Epithelial cell of esophagus (primary cell): ENCODE results near the gene HOXC5.
A peak's percentile ranks its signal among the peaks of the same experiment; 100 is the strongest.

Source experiments
- DNase-seq: peaks from one replicate; pipeline ENCODE4 v3.0.0; 2010; ENCODE audit warnings: low read depth
- H3K4me3 ChIP-seq: 2 replicates; pipeline ENCODE4 v1.5.1; 2011; ENCODE audit warnings: mild to moderate bottlenecking, low read length, control low read depth
- CTCF ChIP-seq: IDR thresholded peaks from 2 replicates; pipeline ENCODE4 v1.5.1; 2011; ENCODE audit warnings: low read depth, mild to moderate bottlenecking, low read length, control low read depth, inconsistent platforms; ENCODE audit not compliant: insufficient read depth; ENCODE audit errors: missing control alignments

Gene HOXC5

GRCh38 chr12:54004841-54005530 lies 27.9 kb upstream of the HOXC5 start:
- TF ChIP-seq CTCF, result no peak
- no peak overlapping the region for H3K4me3 ChIP-seq
- no peak for DNase-seq

GRCh38 chr12:54005531-54005852 lies 27.4 kb upstream of the HOXC5 start:
- DNase-seq, result no peak
- no peak for TF ChIP-seq CTCF
- H3K4me3 ChIP-seq, result no peak overlapping the region

GRCh38 chr12:54005853-54006558 lies 26.8 kb upstream of the HOXC5 start:
- peak overlapping the region; percentile 16 for H3K4me3 ChIP-seq
- peak; percentile 75 for TF ChIP-seq CTCF
- DNase-seq, result peak; percentile 71

- DNase-seq, result no peak
- peak overlapping the region; percentile 16 for H3K4me3 ChIP-seq
- no peak for TF ChIP-seq CTCF
These were observed 26.2 kb upstream of the HOXC5 start for GRCh38 chr12:54006559-54007220.

GRCh38 chr12:54007538-54008259 lies 25.2 kb upstream of the HOXC5 start:
- H3K4me3 ChIP-seq, result no peak overlapping the region
- DNase-seq, result no peak
- TF ChIP-seq CTCF, result no peak

GRCh38 chr12:54008260-54008552 lies 24.6 kb upstream of the HOXC5 start:
- no peak overlapping the region for H3K4me3 ChIP-seq
- TF ChIP-seq CTCF, result no peak

More at GRCh38 chr12:54008260-54008552, 24.6 kb upstream of the HOXC5 start:
- no peak for DNase-seq
